ENCODE measurements around the gene TRIM33. TPM values are rescaled to one million over a fixed set of nuclear protein-coding genes. Genes with fewer than 3 reads are reported as not detected.

The TRIM33 gene
- total and polyA plus RNA-seq, 2 donors (not counting 3 experiments of a cell fraction or from before 2014, with no cell fraction given), result 10.3 to 29.1 TPM

DNA sequence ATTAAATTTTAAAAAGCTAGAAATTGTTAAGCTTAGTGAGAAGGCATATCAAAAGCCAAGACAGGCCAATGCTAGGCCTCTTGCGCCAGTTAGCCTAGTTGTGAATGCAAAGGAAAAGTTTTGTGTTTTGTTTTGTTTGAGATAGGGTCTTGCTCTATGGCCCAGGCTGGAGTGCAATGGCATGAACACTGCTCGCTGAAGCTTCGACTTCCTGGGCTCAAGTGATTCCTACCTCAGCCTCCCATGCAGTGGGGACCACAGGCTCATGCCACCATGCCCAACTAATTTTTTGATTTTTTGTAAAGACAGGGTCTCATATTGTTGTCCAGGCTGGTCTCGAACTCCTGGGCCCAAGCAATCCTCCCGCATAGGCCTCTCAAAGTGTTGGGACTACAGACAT, 40.3 kb downstream of the TRIM33 start:
- DNase-seq (ENCODE audit: low read depth, low spot score) (no peak), FAIRE-seq (no peak)
- Histone ChIP-seq H3K36me3 (ENCODE audit: control insufficient read depth in 2 of 2, extremely low read depth in 1 of 2, insufficient read depth in 2 of 2, low read length in 2 of 2) (no peaks in the 10 kb centered on the region), H3K9me3 (replicated peaks; ENCODE audit: control insufficient read depth, insufficient read depth, low read length) (no peaks in the 10 kb centered on the region), H3K79me2 (ENCODE audit: control insufficient read depth, insufficient read depth, low read length) (peaks cover 86% of the 10 kb centered on the region), H3K27ac (ENCODE audit: insufficient read depth, low read depth, low read length) (no peak overlapping the region), H3K9ac (replicated peaks; ENCODE audit: extremely low read depth, insufficient read depth, low read length) (no peak overlapping the region), H4K20me1 (replicated peaks; ENCODE audit: control insufficient read depth, extremely low read depth, insufficient read depth, low read length) (peaks cover 15% of the 10 kb centered on the region), H3K4me1 (ENCODE audit: control insufficient read depth, extremely low read depth, insufficient read depth, low read length) (no peaks in the 10 kb centered on the region), H3K4me3 (replicated peaks in 1 of 3; ENCODE audit: insufficient read depth in 1 of 3, low read depth in 1 of 3, low read length in 3 of 3) (no peak overlapping the region), H3K27me3 (ENCODE audit: control insufficient read depth in 2 of 2, insufficient read depth in 2 of 2, low read length in 2 of 2) (no peaks in the 10 kb centered on the region), H3K4me2 (ENCODE audit: insufficient read depth, low read length) (no peak overlapping the region), H3K9me1 (replicated peaks; ENCODE audit: control insufficient read depth, extremely low read depth, insufficient read depth, low read length) (no peaks in the 10 kb centered on the region), H2AFZ (ENCODE audit: low read depth, low read length) (no peak overlapping the region)
- dilution Hi-C loops (cut with MboI; ENCODE audit: extremely low pct_ligation_motif_present, low sequenced_read_pairs), result no loop called here
- intact Hi-C loops (cut with micrococcal nuclease), result no loop called here
- TF ChIP-seq, protein P1, sequence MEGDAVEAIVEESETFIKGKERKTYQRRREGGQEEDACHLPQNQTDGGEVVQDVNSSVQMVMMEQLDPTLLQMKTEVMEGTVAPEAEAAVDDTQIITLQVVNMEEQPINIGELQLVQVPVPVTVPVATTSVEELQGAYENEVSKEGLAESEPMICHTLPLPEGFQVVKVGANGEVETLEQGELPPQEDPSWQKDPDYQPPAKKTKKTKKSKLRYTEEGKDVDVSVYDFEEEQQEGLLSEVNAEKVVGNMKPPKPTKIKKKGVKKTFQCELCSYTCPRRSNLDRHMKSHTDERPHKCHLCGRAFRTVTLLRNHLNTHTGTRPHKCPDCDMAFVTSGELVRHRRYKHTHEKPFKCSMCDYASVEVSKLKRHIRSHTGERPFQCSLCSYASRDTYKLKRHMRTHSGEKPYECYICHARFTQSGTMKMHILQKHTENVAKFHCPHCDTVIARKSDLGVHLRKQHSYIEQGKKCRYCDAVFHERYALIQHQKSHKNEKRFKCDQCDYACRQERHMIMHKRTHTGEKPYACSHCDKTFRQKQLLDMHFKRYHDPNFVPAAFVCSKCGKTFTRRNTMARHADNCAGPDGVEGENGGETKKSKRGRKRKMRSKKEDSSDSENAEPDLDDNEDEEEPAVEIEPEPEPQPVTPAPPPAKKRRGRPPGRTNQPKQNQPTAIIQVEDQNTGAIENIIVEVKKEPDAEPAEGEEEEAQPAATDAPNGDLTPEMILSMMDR (IDR thresholded peaks at IDR 0.05; ENCODE audit: extremely low read depth in 1 of 2, insufficient read depth in 1 of 2, low read depth in 1 of 2, low read length in 2 of 2), result no peak
- TF ChIP-seq, protein P2, sequence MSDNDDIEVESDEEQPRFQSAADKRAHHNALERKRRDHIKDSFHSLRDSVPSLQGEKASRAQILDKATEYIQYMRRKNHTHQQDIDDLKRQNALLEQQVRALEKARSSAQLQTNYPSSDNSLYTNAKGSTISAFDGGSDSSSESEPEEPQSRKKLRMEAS (IDR thresholded peaks at IDR 0.05; ENCODE audit: insufficient read depth, insufficient read length), result no peak
- TF ChIP-seq POLR2AphosphoS5 (IDR thresholded peaks at IDR 0.05; ENCODE audit: insufficient read depth, low read depth, low read length) (no peak), EZH2 (IDR thresholded peaks at IDR 0.05; ENCODE audit: borderline replicate concordance, low read depth, low read length, severe bottlenecking) (no peak), FOS (IDR thresholded peaks at IDR 0.05; ENCODE audit: borderline replicate concordance, insufficient read depth, low read length) (no peak), GATA2 (IDR thresholded peaks at IDR 0.05; ENCODE audit: insufficient read depth, insufficient read length, low read depth, low read length) (no peak), POLR2A (IDR thresholded peaks at IDR 0.05; ENCODE audit: low read depth, low read length) (no peak), JUN (IDR thresholded peaks at IDR 0.05; ENCODE audit: borderline replicate concordance, insufficient read depth, insufficient read length, low read depth) (no peak), MYC (IDR thresholded peaks at IDR 0.05; ENCODE audit: low read depth, low read length) (no peak)
- CTCF ChIA-PET, result no interaction called here
- POLR2A ChIA-PET, result no interaction called here
- no TSS peak for BruUV-seq (replicated peaks)

Data from endothelial cell of umbilical vein (primary cell).